Fibroblast of upper back skin (primary cell): ENCODE measurements around the gene IFRD1.

ENCODE experiments used
- DNase-seq: peaks from one replicate; pipeline ENCODE4 v3.0.0-alpha.2; 2013

IFRD1 gene, protein sequence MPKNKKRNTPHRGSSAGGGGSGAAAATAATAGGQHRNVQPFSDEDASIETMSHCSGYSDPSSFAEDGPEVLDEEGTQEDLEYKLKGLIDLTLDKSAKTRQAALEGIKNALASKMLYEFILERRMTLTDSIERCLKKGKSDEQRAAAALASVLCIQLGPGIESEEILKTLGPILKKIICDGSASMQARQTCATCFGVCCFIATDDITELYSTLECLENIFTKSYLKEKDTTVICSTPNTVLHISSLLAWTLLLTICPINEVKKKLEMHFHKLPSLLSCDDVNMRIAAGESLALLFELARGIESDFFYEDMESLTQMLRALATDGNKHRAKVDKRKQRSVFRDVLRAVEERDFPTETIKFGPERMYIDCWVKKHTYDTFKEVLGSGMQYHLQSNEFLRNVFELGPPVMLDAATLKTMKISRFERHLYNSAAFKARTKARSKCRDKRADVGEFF

DNA sequence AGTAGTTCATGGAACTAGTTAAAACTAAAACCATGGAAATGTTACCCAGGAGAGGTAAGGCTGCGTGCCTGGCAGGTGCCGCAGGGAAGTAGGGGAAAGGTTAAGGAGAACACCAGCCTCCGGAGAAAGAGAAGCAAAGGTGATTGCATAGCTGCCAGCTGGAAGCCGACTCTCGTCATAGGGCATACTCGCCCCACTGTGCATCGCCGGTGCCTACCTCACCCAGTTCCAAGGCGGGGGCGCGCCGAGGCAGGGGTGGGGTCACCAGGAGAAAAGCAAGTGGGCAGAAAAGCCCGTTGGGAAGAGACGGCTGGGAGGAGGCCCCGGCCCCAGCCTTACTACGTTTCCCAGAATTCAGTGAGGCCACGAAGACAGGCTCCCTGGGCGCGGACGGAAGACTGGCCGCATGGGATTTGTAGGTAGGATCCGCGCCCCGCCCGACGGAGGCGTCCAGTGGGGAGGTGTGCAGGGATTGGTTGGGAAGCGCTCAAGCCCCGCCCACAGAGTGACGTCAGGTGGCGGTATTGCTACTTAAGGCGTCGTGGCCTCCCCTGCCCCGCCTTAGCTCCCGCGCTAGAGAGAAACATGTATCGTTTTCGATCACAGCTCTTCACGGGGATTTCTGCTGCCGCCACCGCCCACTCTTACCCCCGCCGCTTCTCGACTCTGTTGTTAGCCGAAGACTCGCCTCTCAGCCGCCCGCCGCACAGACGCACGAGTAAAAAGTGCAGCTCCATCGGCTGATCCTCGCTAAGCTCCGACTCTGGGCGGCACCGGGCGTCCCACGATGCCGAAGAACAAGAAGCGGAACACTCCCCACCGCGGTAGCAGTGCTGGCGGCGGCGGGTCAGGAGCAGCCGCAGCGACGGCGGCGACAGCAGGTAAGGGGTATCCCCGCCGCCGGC is at the start of gene IFRD1:
Gene IFRD1, plus strand, starts transcription at position 559 of the 905 bp plus-strand sequence. Its CDS starts 229 bp downstream, at position 788.
- peak; percentile 98 for DNase-seq

DNA sequence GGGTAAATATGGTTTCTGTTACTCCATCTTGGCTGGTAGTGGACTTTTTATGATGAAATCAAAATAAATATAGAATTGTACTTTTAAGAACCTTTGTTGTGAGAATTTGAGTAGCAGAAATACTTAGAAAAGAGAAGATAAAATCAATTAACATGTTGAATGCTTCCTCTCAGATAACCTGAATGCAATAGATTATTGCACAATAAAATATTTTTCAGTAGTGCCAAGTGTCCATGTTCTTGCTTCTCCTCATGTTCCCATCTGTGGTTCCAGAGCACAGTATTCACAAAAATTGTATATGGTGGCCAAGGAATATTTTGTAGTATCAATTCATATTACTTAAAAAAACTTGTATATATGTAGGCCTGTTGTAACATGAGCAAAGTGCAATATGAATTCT is 45.9 kb upstream of the IFRD1 start:
- no peak for DNase-seq

DNA sequence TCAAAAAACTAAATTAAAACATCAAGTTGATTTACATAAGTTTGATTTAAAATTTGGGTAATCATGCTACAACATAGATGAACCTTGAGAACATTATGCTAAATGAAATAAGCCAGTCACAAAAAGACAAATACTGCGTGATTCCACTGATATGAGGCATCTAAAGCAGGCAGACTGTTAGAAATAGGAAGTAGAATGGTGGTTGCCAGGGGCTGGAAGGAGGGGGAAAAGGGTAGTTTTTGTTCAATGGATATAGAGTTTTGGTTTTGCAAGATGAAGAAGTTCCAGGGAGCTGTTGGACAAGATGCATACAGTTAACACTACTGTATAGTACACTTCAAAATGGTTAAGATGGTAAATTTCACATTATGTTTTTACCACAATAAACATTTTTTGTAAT is 45.0 kb upstream of the IFRD1 start:
- DNase-seq = no peak

DNA sequence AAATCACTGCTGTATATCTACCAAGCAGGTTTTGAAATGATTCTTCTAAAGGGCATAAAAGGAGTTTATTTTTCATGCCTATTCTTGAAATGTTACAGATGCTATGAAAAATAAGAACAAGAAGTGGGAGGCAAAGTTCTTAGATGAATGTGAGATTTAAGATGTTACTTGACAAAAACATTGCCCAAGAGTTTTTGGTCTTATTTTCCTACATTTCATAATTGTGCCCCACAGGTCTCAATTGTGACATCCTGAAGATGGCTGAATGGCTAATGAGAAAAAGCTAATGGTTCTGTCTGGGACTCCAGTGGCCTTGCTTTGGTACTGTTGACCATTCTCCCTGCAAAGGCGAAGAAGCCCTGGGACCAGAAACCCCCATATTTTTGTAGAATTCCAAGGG is 43.0 kb upstream of the IFRD1 start:
- no peak for DNase-seq

DNA sequence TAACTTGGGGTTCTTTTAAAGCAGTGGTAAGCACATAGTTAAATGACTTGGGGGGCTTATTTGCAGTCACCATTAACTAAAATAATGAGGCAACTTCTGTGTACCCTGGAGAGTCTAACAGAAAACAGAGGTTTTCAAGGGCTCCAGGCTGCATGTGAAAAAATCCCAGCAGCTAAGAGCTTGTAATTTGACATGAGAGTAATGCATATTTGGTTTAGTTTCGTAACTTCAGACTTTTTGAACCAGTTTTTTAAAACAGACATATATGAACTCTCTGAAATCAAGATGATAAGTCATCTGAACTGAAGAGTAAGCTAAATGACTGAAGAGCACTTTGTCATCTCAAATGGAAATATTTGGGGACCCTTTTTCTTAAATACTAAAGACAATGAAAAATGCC is 40.2 kb upstream of the IFRD1 start:
- peak; percentile 44 for DNase-seq

DNA sequence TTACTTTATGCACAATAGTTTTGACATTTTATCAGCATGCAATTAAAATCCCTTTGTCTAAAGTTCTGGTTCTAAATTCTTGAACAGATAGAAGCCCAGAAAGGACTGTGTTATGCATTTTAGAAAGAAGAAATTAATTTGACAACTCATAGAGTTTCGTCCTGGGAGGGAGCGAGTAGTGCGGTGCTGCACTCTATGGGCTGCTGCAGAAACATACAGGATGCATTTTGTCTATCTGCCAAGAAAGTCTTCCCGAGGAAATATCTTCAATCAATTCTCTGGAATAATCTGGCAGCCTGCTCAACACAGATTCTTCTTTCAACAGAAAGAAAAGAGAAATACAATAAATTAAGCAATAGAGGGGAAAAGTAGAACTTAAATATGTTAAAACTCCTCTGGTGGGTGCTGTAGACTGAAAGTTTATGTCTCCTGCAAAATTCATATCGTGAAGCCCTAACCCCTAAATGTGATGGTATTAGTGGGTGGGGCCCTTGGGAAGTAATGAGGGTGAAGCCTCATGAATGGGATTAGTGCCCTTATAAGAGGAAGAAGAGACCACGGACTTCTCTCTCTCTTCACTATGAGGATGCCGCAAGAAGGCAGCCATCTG is 39.0 kb upstream of the IFRD1 start:
- DNase-seq = peak; percentile 62

DNA sequence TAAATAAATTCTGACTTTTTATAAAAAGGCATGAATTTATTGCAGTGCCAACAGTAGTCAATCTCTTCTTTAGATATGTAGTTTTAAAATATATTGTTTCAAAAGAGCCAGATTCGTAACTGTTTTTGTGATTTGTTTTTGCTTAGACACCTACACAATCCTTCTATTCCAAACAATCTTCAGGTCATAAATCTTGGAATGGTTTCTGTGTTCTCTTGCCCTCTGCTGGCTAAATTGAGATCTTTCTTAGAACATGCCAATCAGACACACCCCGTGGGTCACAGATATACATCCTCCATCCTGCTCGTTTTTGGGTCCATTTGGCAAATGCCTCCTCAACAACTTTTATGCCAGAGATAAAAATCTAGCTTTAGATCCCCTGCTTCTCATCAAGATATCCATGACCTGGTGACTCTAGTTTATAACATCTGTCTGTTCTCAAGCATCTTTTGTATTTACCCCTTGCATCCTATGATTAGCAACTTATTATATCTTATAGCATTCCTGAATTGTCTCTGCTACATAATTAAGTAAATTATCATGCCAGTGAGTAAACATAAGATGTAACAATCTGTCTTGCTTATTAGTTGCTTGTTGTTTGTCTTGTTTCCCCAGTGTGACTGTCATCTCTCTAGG is 35.3 kb upstream of the IFRD1 start:
- peak; percentile 43 for DNase-seq

DNA sequence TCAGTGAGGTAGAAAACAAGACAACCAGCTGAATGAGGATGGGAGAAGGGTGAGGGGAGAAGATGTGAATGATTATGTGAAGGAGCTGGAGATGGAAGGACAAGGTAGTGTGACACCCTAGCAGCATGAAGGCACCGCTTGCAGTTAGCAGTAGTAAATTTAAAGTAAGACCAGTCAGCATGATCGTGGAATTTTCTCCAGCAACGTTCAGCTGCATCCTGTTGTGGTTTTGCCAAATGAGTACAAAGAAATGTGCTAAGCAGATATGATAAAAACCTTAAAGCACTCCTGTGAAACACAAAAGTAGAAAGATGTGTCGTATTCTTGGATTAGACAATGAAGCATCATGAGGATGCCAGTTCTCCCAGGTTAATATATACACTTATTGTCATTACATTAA is 34.1 kb upstream of the IFRD1 start:
- peak; percentile 50 for DNase-seq

DNA sequence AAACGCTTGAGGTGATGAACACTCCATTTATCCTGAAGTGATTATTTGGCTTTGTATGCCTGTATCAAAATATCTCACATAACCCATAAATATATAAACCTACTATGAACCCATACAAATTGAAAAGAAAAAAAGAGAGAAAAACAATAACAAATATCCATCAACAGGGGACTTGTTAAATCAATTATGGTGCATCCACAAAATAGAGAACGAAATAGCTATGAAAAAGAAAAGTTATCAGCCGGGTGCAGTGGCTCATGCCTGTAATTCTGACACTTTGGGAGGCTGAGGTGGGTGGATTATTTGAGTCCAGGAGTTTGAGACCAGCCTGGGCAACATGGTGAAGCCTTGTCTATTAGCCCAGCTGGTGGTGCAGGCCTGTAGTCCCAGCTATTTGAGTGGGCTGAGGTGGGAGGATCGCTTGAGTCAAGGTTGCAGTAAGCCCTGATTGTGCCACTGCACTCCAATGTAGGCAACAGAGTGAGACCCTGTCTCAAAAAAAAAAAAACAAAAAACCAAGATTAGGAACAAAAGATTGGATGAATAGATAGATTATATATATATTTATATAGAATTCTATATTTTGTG is 30.6 kb upstream of the IFRD1 start:
- DNase-seq = no peak

DNA sequence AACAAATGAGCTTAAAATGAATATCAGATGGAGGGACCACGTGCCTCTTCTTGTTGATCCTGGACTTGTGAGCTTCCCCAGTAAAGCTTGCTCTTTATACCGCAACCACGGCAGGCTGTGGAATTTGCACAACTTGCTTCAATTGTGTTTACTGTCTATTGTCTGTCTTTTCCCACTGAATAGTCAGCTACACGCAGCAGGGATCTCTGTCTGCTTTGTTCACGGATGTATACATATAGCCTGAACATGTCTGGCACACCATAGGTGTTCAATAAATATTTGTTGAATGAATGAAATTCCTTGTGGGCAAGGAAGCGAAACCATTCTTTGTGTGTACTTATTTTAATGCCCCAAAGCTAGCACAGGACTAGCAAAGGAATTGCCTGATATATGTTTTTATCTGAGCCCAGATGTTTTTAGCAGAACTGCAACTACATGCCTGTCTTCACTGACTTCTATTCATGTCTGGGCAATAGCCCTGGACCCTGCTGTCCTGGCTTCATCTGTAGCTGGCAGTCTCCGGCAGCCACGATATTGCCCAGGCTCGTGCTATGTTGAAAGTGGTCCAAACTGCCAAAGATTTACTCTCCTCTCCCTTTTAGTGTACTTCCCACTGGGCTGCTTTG is 29.9 kb upstream of the IFRD1 start:
- peak; percentile 59 for DNase-seq

DNA sequence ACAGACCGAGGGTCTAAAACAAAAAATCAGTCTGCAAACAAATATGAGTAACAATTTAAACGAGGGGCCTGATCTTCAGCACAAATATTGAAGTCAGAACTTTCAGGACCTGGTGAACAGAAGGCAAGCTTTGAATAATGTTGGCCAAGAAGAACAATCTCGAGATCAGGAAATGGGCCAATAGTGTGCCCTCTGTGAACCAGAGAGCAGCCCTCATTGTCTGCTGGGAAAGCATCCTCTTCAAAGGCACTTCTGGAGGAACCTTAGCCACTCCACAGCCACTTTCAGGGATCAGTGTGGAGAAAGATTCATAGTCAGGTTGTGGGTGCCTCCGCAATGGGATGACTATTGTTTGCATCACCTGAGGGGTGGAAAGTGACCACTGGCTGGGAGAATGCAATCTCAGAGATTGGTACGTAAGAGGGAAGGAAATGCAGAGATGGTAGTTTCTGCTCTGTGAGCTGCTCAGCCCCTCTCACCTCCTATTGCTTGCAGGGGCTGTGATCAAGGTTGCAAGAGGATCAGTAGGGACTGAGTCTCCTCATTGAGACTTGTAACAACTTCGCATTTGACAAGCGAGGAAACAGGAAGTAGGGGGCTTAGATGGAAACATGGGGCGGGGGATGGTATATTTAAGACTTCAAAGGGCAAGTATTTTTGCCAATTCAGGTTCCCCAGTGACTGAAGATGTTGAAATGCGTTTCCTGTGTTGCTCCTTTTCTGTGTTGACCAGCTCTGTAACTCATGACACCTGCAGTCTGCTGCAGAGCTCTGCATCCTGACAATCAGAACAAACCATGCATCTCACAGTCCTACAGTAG is 28.4 kb upstream of the IFRD1 start:
- peak; percentile 17 for DNase-seq

DNA sequence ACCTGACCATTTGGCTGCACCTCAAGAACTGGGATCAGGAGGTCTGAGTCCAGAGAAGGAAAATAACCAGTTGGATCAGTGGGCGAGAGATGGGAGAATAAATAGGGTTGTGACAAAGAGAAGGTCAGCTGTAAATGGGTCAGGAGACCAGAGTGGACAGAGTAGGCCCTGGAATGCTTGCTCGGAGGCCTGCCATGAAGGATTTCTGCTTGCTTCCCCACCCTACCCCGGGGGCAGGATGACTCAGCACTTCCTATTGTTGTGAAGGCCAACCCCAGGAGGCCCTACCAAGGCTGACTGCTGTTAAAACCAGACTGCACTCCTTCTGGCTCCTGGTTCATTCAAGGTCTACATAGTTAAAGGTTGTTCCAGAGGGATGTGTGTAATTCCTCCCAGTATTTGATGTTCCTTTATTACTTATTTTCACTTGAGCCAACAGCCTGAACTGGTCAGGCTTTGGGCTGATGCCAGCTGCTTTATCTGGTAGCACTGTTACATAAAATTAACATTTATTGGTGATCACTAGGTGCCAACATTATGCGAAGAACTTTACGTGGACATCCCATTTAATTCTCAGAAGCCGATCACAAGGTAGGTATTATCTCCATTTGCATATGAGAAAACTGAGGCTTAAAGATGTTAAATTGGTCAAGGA is 27.3 kb upstream of the IFRD1 start:
- DNase-seq = peak; percentile 91

DNA sequence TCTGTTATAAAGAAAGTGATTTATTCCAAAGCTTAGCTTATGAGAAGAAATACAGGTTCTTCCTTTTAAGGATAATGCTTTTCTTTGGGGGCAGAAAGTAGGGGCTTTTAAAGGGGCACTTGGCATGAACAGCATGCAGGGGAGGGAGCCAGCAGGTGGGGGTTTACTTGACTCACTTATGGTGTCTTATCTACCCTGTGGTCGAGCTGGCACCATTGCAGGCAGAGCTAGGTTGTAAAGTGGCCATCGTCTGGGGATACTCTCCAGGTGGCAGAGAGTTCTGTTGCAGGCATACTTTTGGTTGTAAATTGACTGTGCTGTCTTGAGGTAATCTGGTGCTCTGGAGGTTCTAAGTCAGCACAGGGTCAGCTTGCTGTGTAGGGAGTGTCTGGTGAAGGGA is 26.3 kb upstream of the IFRD1 start:
- no peak for DNase-seq

DNA sequence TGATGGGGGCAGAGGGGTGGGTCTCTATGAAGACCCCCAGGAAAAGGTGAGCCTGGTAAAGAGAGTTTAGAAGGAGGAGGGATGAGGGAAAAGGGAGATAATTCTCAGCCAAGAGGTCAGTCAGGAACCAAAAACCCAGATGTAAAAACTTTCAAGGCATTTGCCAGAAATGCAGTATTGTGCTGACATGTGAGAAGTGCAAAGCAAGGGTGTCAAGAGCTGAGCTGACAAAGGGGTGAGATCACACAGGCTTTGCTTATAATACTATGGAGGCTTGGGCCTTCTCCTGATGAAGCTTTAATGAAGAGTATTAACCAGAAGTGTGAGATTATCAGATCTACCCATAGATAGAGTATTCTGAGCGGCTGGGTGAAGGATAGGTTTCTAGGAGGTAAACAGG is 22.3 kb upstream of the IFRD1 start:
- no peak for DNase-seq

DNA sequence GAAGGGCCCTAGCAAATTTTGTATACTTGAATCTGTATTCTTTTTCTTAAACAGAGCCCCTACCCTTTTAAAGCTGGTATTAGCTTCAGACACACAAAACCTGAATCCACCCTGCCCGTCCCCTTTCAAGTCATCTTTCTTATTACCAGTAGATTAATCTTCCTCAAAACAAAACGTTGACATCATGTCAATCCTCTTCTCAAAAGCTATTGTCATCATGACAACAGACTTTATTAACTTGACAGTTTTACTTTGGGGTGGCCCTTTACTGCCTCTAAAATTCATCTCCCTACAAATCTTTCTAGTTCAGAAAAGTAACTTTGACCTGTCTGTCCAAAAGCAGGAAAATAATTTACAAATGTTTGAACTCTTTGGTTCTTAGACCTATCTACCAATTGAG is 21.5 kb upstream of the IFRD1 start:
- no peak for DNase-seq

DNA sequence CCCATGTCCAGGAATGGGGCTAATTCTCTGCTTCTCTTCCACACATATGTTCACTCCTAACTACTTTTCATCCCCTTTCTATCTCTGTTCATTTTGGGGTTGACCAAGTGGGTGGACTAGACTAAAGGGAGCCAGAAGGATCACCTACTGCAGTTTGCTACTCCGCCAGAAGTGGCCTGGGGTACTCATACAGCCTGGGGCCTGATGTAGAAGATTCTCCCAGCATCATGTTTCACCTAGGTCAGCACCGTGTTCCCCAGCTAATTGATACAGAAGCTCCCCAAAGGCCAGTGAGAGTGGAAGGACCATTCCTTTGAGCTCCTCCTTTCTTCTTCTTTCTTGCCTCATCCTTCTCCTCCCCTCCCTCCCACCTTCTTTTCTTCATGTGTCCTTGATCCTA is 19.6 kb upstream of the IFRD1 start:
- DNase-seq = no peak

DNA sequence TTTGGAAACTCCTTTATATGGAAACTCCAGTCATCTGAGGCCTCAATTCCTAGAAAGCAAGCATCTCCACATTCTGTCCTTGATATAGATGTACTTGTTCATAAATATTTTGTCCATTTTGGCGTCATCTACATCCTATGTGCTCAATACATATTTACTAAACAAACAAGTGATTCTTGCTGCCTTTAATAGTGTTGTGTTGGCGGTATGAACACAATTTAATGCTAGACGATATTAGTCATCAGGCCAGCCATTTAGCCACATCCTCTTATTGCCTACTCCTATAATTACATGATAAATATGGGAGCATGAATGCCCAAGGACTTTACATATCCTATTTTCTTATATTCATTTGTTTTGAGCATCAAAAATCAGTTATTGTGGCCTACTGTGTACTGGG is 18.5 kb upstream of the IFRD1 start:
- no peak for DNase-seq

DNA sequence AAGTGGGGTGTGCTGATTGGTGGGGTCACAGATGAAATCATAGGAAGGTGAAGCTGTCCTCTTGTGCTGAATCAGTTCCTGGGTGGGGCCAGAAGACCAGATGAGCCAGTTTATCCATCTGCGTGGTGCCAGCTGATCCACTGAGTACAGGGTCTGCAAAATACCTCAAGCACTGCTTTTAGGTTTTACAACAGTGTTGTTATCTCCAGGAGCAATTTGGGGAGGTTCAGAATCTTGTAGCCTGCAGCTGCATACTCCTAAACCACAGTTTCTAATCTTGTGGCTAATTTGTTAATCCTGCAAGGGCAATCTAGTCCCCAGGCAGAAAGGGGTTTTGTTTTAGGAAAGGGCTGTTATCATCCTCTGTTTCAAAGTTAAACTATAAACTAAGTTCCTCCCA is 17.0 kb upstream of the IFRD1 start:
- DNase-seq = no peak

DNA sequence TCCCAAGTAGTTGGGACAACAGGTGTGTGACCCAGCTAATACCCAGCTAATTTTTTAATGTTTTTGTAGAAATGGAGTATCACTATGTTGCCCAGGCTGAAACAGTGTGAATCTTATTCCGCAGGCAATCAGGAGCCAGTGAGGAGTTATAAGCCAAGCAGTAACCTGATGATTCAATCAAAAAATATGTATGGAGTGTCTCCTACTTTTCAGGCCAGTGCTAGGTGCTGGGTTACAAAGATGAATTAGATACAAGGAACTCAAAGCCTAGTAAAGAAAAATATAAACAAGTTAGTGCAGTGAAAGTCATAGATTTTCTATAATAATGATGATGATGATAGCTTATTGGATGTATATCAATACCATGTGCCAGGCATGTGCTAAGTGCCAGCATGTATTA is 13.2 kb upstream of the IFRD1 start:
- DNase-seq = peak; percentile 48

DNA sequence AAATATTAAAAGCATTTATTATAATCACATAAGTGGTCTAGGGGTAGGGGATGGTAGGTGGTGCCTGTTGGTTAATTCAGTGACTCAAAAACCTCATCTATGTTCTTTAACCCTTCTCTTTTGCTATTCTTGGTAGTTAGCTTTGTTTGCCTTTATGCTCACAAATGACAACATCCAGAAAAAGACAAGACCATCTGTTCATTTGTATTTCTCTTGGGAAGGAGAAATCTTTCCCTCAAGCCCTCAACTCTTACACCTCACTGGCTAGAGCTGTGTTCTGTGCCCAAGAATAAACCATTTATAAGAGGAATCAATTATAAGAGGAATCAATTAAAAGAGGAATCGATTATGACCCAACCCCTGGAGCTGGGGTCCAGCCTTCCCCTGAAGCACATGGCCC is 10.8 kb upstream of the IFRD1 start:
- no peak for DNase-seq

DNA sequence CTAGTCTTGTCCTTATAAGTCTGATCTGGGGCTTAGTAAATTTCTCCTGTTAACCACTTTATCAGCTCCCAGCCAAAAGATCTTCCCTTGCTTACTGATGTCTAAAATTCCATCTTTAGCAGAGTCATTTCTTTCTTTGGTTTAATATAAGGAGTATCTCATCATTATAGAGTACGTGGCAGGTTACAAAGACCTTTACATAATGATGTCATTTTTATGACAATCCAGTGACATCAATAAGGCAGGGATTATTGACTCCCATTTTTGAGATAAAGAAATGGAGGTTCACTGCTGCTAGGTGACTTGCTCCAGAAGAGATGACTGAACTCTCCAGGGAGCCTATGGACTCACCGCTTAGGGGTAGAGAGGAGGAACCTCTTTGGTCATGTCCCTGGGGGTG is 8.1 kb upstream of the IFRD1 start:
- no peak for DNase-seq
